HEK293T (cell line): Measurements from ENCODE around the gene VPS13A.

ENCODE experiments used
- CTCF ChIA-PET: fragments of 350-600 bp; formaldehyde crosslinking; extraction: SDS; loops from one replicate; lab custom pipeline; 2021; ENCODE audit warnings: antibody characterized with exemption, inconsistent platforms; lab: Yijun Ruan, JAX
- POLR2A ChIA-PET: fragments of 350-600 bp; formaldehyde crosslinking; extraction: SDS; loops from one replicate; lab custom pipeline; 2020; ENCODE audit warnings: antibody characterized with exemption, inconsistent platforms; lab: Yijun Ruan, JAX
- DNase-seq: peaks from one replicate; pipeline ENCODE4 v3.0.0; 2012; ENCODE audit warnings: mixed read lengths; ENCODE audit errors: extremely low spot score
- ARNT ChIP-seq: fragments of 450-650 bp; IDR thresholded peaks from 2 replicates; pipeline ENCODE4 v1.6.1; 2017; ENCODE audit warnings: mild to moderate bottlenecking
- BHLHE40 ChIP-seq: fragments of 450-650 bp; IDR thresholded peaks from 2 replicates; pipeline ENCODE4 v1.6.1; 2016; ENCODE audit warnings: mild to moderate bottlenecking, moderate library complexity, borderline replicate concordance
- CTBP1 ChIP-seq: fragments of 450-650 bp; IDR thresholded peaks from 2 replicates; pipeline ENCODE4 v1.6.1; 2016; ENCODE audit warnings: borderline replicate concordance
- ELF4 ChIP-seq: fragments of 450-650 bp; IDR thresholded peaks from 2 replicates; pipeline ENCODE4 v1.6.1; 2017; ENCODE audit warnings: antibody characterized with exemption
- FOXA1 ChIP-seq: fragments of 450-650 bp; IDR thresholded peaks from 2 replicates; pipeline ENCODE4 v1.6.1; 2016; ENCODE audit warnings: mild to moderate bottlenecking
- FOXK2 ChIP-seq: fragments of 450-650 bp; IDR thresholded peaks from 2 replicates; pipeline ENCODE4 v1.6.1; 2016; ENCODE audit warnings: mild to moderate bottlenecking
- FOXM1 ChIP-seq: fragments of 450-650 bp; IDR thresholded peaks from 2 replicates; pipeline ENCODE4 v1.6.1; 2017; ENCODE audit warnings: mild to moderate bottlenecking, borderline replicate concordance
- HDGF ChIP-seq: fragments of 450-650 bp; IDR thresholded peaks from 2 replicates; pipeline ENCODE4 v1.6.1; 2017; ENCODE audit warnings: antibody characterized with exemption, borderline replicate concordance
- L3MBTL2 ChIP-seq: fragments of 450-650 bp; conservative IDR thresholded peaks from 2 replicates; pipeline ENCODE4 v1.6.1; 2016; ENCODE audit warnings: mild to moderate bottlenecking
- LEF1 ChIP-seq: fragments of 450-650 bp; IDR thresholded peaks from 2 replicates; pipeline ENCODE4 v1.6.1; 2017; ENCODE audit warnings: mild to moderate bottlenecking, borderline replicate concordance
- NFRKB ChIP-seq: fragments of 450-650 bp; IDR thresholded peaks from 2 replicates; pipeline ENCODE4 v1.6.1; 2016; ENCODE audit warnings: mild to moderate bottlenecking, moderate library complexity
- PKNOX1 ChIP-seq: fragments of 450-650 bp; IDR thresholded peaks from 2 replicates; pipeline ENCODE4 v1.6.1; 2016
- SP1 ChIP-seq: fragments of 450-650 bp; IDR thresholded peaks from 2 replicates; pipeline ENCODE4 v1.6.1; 2017
- SUZ12 ChIP-seq: fragments of 450-650 bp; IDR thresholded peaks from 2 replicates; pipeline ENCODE4 v1.6.1; 2016; ENCODE audit warnings: mild to moderate bottlenecking
- TARDBP ChIP-seq: fragments of 450-650 bp; IDR thresholded peaks from 2 replicates; pipeline ENCODE4 v1.6.1; 2016
- ZNF384 ChIP-seq: fragments of 450-650 bp; IDR thresholded peaks from 2 replicates; pipeline ENCODE4 v1.6.1; 2016

The VPS13A gene

DNA sequence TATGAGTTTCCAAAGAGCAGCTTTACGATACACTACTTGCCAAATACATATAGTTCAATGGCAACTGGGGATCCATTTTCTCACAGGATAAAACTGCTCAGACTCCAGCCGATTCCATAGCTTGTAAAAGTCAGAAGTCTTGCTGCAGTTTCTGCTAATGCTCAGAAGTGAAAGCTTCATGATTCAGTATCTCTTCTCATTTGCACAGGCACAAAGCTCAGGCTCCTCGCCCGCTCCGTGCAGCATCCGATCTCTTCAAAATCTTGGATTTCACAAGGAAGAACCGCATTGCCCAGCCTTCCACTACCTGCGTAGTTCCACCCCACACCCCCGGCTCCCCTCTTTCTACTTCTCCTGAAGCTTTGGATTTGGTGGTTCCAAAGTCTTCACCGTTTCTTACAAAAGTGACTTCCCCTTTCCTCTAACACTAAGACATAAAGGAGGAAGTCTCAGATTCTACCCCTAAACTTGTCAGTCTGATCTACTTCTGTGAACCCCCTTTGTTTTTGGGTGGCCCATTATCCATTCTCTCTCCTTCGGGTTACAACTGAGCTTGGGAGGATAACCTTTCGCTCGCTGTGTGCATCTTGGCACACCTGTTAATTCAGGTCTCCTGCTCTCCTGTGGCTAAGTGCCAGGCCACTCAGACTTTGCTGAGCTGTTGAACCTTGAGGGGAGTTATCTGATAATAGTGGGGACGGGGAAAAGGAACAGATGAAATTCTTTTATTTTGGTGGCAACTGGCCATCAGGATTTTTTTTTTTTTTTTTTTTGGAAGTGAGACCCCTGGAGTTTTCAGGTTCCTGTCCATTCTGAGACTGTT, 276.7 kb downstream of the VPS13A start:
- CTCF ChIA-PET = interaction anchor here (0.9 kb wide), 1 partner anchor 33 kb away, joined by 3 read pairs; no protein-coding TSS in a partner anchor
- no peak for DNase-seq
- POLR2A ChIA-PET = no interaction called here
- no peak for TF ChIP-seq ZNF384
- no peak for TF ChIP-seq FOXK2
- TF ChIP-seq HDGF = no peak
- TF ChIP-seq PKNOX1 = no peak
- TF ChIP-seq LEF1 = no peak

DNA sequence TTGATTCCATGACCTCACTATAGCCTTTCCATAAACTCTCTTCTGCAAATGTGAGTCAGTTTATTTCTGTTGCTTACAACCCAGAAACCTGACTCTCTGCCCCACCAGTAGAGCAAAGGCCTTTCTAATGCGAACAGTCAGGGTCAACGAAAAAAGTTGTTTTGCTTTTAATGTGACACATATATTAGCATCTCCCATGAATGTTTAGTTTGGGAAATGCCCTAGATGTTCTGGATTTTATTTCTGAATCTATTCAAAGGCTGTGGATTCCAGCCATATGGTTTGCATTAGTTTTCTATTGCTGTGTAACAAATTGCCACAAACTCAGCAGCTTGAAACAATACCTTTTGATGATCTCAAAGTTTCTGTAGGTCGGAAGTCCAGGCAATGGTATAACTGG, 277.3 kb downstream of the VPS13A start:
- no peak for DNase-seq
- ChIA-PET POLR2A (no interaction called here), CTCF (interaction anchor here (0.6 kb wide), 1 partner anchor 497 kb away, joined by 3 read pairs; no protein-coding TSS in a partner anchor)
- TF ChIP-seq FOXK2 (no peak), ELF4 (no peak), NFRKB (no peak), HDGF (no peak), LEF1 (no peak), SP1 (no peak), ARNT (no peak), CTBP1 (no peak), FOXA1 (no peak), L3MBTL2 (no peak), PKNOX1 (no peak), SUZ12 (no peak), ZNF384 (no peak), BHLHE40 (no peak), FOXM1 (no peak), TARDBP (no peak)

DNA sequence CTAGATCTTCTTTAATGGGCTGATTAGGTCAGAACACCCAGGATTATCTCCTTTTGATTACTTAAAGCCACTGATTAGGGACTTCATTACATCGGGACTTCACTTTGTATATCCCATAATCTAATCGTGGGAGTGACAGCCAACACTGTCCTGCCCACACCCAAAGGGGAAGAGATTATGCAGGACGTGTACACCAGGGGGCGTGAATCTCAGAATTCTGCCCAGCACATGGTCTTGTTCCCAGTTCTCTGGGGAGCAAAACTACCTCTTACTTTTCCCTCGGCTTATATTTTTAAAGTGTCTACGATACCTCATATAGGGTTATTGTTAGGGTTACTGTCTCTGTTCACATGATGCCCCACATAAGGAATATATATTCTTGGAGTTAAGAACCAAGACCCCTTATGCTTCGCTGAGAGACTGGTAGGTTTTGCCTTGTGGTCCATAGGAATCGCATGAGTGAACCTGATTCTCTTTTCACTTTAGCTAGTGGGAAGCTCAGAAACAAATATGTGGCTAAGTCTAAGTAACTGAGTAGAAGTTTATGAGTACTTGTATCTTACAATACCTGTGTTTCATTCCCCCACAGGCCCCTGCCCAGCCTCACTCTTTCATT, 278.1 kb downstream of the VPS13A start:
- CTCF ChIA-PET = interaction anchor here (0.6 to 2.3 kb wide), 3 partner anchors 12 to 496 kb away, joined by 3 to 7 read pairs (median 3); no protein-coding TSS in a partner anchor

DNA sequence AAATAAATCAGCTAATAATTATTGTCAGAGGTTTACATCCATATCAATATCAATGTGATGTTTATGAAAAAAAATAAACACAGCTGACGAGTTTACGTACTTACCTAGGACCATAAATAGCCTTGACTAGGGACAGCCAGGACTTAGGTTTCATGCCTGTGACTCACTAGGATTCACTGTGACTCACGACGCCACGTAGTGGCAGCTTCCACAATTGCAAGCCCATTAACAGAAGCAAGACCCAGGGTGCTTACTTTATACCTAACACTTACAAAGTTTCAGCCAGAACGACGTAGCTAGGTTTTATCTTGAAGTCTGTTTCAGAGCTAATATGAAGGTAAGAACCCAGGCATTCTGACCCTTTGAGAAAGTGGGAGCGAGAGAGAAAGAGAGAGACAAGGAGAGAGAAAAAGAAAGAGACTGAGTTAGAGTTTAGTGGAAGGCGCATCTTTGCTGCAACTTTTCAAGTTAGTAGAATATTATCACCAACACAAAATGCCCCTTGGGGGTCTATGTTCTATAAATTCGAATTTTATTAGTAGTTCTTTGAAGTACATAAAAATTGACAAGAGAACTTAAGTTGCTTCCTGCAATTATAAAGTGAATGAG, 279.6 kb downstream of the VPS13A start:
- CTCF ChIA-PET = interaction anchor here (0.6 to 2.3 kb wide), 8 partner anchors 10 to 282 kb away, joined by 3 to 7 read pairs (median 4); no protein-coding TSS in a partner anchor
- no peak for TF ChIP-seq ELF4
- DNase-seq = peak; percentile 82
- POLR2A ChIA-PET = no interaction called here

More for the DNA sequence above, 278.1 kb downstream of the VPS13A start:
- POLR2A ChIA-PET = no interaction called here
- TF ChIP-seq TARDBP (no peak), ZNF384 (no peak), BHLHE40 (no peak), PKNOX1 (peak; percentile 67)
- peak; percentile 65 for DNase-seq

DNA sequence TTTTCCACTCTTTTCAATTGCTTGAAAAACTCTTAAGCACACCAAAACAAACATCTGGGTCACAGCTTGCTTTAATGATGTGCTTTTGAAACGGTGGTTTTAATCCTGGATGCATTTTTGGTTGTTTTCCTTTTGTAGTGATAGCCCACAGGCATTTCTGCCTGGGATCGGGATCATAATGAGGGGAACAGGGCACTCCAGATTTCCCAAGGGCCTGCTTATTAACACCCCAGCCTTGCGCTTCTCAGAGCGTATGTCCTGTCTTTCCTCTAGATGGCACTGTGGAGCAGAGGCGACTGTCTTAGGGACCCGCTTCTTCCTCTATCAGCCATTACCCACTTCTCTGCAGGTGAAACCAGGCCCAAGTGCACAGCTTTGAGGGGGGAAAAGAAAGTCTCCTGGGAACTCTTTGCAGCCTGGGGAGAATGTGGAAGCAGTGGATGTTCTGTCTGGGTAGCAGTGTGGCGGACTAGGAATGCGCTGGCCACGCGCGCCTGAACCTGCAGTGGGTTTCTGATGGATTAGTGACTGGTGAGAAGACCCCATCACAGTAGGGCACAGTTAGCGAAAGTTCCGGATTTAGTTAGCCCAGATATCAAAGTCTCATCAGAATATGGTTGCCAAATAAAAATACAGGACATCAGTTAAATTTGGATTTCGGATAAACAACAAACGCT, 280.7 kb downstream of the VPS13A start:
- peak; percentile 80 for DNase-seq
- ChIA-PET CTCF (interaction anchor here (0.8 to 1.7 kb wide), 4 partner anchors 9 to 37 kb away, joined by 3 to 6 read pairs (median 5); no protein-coding TSS in a partner anchor), POLR2A (no interaction called here)
- no peak for TF ChIP-seq HDGF
- no peak for TF ChIP-seq CTBP1
- TF ChIP-seq PKNOX1 = no peak
- no peak for TF ChIP-seq ZNF384
